ENCODE results near the gene P2RX6. TPM values are rescaled to one million over a fixed set of nuclear protein-coding genes. Genes with fewer than 3 reads are reported as not detected.

The P2RX6 gene
- total and polyA plus RNA-seq, 2 experiments from 2014 or later: not detected

DNA sequence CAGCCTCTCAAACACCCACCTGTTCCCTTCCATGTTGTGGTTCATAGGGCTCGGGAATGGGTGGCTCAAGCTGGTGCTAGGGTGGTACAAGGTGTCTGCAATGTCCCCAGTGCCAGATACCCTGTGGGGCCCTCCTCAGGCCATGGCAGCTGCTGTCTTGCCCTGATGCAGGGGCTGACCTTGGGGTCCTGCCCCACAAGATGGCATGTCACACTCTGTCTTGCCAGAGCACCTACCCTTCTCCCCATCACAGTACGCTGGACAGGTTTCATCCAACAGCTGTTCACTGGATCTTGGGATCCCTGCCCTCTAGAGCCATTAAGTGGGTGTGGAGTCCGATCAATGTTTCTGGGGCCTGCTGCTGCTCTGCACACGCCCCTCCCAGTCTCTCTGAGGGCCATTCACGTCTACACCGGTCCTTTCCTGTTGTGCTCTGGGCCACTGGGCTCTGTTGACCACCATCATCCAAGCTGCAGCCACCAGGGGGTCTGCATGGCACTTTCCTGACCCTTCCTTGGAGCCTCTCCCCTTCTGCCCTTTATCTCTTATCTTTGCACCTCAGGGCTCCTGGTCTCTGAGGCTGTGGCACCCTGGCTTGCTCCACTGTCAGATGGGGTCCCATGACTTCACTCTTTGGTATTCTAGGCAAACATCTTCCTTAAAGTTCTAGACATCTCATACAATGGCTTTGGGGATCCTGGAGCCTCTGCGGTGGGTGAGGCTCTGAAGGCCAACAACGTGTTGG is 37.9 kb downstream of the P2RX6 start:
- H3K27me3 Mint-ChIP-seq (ENCODE audit: insufficient read depth, low read depth, poor library complexity): peaks cover 30% of the 10 kb centered on the region
- peaks cover 32% of the 10 kb centered on the region for H3K4me1 Mint-ChIP-seq
- TF ChIP-seq, protein P1, sequence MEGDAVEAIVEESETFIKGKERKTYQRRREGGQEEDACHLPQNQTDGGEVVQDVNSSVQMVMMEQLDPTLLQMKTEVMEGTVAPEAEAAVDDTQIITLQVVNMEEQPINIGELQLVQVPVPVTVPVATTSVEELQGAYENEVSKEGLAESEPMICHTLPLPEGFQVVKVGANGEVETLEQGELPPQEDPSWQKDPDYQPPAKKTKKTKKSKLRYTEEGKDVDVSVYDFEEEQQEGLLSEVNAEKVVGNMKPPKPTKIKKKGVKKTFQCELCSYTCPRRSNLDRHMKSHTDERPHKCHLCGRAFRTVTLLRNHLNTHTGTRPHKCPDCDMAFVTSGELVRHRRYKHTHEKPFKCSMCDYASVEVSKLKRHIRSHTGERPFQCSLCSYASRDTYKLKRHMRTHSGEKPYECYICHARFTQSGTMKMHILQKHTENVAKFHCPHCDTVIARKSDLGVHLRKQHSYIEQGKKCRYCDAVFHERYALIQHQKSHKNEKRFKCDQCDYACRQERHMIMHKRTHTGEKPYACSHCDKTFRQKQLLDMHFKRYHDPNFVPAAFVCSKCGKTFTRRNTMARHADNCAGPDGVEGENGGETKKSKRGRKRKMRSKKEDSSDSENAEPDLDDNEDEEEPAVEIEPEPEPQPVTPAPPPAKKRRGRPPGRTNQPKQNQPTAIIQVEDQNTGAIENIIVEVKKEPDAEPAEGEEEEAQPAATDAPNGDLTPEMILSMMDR (conservative IDR thresholded peaks at IDR 0.05; ENCODE audit: low read depth in 2 of 2): no peak
- TF ChIP-seq CREB1 (CRISPR knock-in tag; IDR thresholded peaks at IDR 0.05; ENCODE audit: low read depth): no peak
- TF ChIP-seq NANOG (IDR thresholded peaks at IDR 0.05; ENCODE audit: borderline replicate concordance): no peak
- TF ChIP-seq ZNF114 (CRISPR knock-in tag; IDR thresholded peaks at IDR 0.05): no peak
- TF ChIP-seq STAT1 (IDR thresholded peaks at IDR 0.05; ENCODE audit: unreplicated experiment): no peak
- no peak for TF ChIP-seq JUNB (IDR thresholded peaks at IDR 0.05; ENCODE audit: unreplicated experiment)
- no peak for TF ChIP-seq EZH2phosphoT487 (IDR thresholded peaks at IDR 0.05; ENCODE audit: unreplicated experiment)
- no peak for TF ChIP-seq EZH2 (IDR thresholded peaks at IDR 0.05; ENCODE audit: low read depth, unreplicated experiment)
- no peak for TF ChIP-seq POLR2AphosphoS5 (IDR thresholded peaks at IDR 0.05; ENCODE audit: low read depth)
- TF ChIP-seq, protein P2, sequence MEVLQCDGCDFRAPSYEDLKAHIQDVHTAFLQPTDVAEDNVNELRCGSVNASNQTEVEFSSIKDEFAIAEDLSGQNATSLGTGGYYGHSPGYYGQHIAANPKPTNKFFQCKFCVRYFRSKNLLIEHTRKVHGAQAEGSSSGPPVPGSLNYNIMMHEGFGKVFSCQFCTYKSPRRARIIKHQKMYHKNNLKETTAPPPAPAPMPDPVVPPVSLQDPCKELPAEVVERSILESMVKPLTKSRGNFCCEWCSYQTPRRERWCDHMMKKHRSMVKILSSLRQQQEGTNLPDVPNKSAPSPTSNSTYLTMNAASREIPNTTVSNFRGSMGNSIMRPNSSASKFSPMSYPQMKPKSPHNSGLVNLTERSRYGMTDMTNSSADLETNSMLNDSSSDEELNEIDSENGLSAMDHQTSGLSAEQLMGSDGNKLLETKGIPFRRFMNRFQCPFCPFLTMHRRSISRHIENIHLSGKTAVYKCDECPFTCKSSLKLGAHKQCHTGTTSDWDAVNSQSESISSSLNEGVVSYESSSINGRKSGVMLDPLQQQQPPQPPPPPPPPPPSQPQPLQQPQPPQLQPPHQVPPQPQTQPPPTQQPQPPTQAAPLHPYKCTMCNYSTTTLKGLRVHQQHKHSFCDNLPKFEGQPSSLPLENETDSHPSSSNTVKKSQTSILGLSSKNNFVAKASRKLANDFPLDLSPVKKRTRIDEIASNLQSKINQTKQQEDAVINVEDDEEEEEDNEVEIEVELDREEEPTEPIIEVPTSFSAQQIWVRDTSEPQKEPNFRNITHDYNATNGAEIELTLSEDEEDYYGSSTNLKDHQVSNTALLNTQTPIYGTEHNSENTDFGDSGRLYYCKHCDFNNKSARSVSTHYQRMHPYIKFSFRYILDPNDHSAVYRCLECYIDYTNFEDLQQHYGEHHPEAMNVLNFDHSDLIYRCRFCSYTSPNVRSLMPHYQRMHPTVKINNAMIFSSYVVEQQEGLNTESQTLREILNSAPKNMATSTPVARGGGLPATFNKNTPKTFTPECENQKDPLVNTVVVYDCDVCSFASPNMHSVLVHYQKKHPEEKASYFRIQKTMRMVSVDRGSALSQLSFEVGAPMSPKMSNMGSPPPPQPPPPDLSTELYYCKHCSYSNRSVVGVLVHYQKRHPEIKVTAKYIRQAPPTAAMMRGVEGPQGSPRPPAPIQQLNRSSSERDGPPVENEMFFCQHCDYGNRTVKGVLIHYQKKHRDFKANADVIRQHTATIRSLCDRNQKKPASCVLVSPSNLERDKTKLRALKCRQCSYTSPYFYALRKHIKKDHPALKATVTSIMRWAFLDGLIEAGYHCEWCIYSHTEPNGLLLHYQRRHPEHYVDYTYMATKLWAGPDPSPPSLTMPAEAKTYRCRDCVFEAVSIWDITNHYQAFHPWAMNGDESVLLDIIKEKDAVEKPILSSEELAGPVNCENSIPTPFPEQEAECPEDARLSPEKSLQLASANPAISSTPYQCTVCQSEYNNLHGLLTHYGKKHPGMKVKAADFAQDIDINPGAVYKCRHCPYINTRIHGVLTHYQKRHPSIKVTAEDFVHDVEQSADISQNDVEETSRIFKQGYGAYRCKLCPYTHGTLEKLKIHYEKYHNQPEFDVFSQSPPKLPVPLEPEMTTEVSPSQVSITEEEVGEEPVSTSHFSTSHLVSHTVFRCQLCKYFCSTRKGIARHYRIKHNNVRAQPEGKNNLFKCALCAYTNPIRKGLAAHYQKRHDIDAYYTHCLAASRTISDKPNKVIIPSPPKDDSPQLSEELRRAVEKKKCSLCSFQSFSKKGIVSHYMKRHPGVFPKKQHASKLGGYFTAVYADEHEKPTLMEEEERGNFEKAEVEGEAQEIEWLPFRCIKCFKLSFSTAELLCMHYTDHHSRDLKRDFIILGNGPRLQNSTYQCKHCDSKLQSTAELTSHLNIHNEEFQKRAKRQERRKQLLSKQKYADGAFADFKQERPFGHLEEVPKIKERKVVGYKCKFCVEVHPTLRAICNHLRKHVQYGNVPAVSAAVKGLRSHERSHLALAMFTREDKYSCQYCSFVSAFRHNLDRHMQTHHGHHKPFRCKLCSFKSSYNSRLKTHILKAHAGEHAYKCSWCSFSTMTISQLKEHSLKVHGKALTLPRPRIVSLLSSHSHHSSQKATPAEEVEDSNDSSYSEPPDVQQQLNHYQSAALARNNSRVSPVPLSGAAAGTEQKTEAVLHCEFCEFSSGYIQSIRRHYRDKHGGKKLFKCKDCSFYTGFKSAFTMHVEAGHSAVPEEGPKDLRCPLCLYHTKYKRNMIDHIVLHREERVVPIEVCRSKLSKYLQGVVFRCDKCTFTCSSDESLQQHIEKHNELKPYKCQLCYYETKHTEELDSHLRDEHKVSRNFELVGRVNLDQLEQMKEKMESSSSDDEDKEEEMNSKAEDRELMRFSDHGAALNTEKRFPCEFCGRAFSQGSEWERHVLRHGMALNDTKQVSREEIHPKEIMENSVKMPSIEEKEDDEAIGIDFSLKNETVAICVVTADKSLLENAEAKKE (CRISPR knock-in tag; IDR thresholded peaks at IDR 0.05): no peak
- TF ChIP-seq, protein P3, sequence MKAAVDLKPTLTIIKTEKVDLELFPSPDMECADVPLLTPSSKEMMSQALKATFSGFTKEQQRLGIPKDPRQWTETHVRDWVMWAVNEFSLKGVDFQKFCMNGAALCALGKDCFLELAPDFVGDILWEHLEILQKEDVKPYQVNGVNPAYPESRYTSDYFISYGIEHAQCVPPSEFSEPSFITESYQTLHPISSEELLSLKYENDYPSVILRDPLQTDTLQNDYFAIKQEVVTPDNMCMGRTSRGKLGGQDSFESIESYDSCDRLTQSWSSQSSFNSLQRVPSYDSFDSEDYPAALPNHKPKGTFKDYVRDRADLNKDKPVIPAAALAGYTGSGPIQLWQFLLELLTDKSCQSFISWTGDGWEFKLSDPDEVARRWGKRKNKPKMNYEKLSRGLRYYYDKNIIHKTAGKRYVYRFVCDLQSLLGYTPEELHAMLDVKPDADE (IDR thresholded peaks at IDR 0.05): no peak
- no peak for TF ChIP-seq ZNF331 (CRISPR knock-in tag; IDR thresholded peaks at IDR 0.05; ENCODE audit: low read depth)
- H3K9me3 Mint-ChIP-seq: no peaks in the 10 kb centered on the region
- Histone ChIP-seq H4K20me1 (replicated peaks; ENCODE audit: insufficient read depth) (no peaks in the 10 kb centered on the region), H3K9me2 (ENCODE audit: insufficient read depth) (no peaks in the 10 kb centered on the region), H3K27ac (ENCODE audit: low read depth) (no peak overlapping the region), H2AFZ (no peak overlapping the region), H3K27me3 (ENCODE audit: insufficient read depth) (no peaks in the 10 kb centered on the region), H3K36me3 (ENCODE audit: insufficient read depth) (no peaks in the 10 kb centered on the region), H3K4me1 (ENCODE audit: insufficient read depth) (peaks cover 19% of the 10 kb centered on the region), H3K79me2 (replicated peaks; ENCODE audit: insufficient read depth) (no peaks in the 10 kb centered on the region), H3F3A (replicated peaks; ENCODE audit: low read depth) (no peaks in the 10 kb centered on the region), H3K4me3 (no peak overlapping the region), H3K4me2 (no peak overlapping the region)
- no peak for ATAC-seq
- H3K36me3 Mint-ChIP-seq (ENCODE audit: low read depth): no peaks in the 10 kb centered on the region; the same call in 2 of the 3 replicates
- H3K4me3 Mint-ChIP-seq: no peak overlapping the region
- H3K27ac Mint-ChIP-seq: no peak overlapping the region
- DNase-seq (ENCODE audit: low spot score): no peak
